Kidney epithelial cell (primary cell): Measurements from ENCODE around the gene HEPN1. TPM values are rescaled to one million over a fixed set of nuclear protein-coding genes. Genes with fewer than 3 reads are reported as not detected.
A peak's percentile ranks its signal among the peaks of the same experiment; 100 is the strongest.

ENCODE experiments used
- DNase-seq: peaks from one replicate; pipeline ENCODE4 v3.0.0-alpha.2; 2010; ENCODE audit warnings: low read depth
- H3K27me3 ChIP-seq: 2 replicates; pipeline ENCODE4 v1.6.0; 2011; ENCODE audit warnings: low read length; ENCODE audit not compliant: control insufficient read depth, insufficient read depth
- H3K36me3 ChIP-seq: 2 replicates; pipeline ENCODE4 v1.5.1; 2011; ENCODE audit warnings: low read length; ENCODE audit not compliant: control insufficient read depth, insufficient read depth
- H3K4me3 ChIP-seq: 2 replicates; pipeline ENCODE4 v1.5.1; 2011; ENCODE audit warnings: low read depth, mild to moderate bottlenecking, control low read depth, low read length
- total RNA-seq: library from RNA; depleted of rRNA; stranded (reverse); fragments of >200 nt; gene quantifications from 2 replicates; pipeline ENCODE4 v1.2.3, GENCODE V29; 2015
- TF ChIP-seq, protein P1 (sequence below): IDR thresholded peaks from 2 replicates; pipeline ENCODE4 v1.5.1; 2011; ENCODE audit warnings: mild to moderate bottlenecking, moderate library complexity, low read length, control low read depth, inconsistent platforms; ENCODE audit not compliant: insufficient read depth, poor library complexity, severe bottlenecking

HEPN1 gene
- total RNA-seq, 1 donor from 2014 or later = not detected

DNA sequence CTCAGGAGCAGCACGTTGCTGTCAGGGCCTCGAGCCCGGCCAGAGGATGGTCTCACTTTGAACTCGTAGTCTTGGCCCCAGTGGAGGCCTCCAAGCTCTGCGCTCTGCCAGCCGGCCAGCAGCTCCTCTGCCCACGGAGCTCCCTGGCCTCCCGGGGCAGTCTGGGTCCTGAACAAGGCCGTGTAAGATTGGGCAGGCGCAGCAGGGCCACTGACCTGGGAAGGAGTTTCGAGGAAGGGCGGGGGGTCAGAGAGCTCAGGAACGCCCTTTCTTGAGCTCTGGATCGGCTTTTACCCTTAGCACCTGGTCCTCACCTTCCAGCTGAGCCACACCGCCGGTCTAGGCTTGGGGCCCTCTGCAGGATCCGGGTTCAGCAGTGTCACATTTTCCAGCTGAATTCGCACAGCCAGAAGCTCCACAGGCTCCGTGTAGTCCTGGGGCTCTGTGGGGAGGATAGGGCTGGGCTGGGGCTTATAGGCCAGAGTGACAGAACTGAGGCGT is 23.5 kb upstream of the HEPN1 start:
- H3K27me3 ChIP-seq = no peaks in the 10 kb centered on the region
- TF ChIP-seq, protein P1, sequence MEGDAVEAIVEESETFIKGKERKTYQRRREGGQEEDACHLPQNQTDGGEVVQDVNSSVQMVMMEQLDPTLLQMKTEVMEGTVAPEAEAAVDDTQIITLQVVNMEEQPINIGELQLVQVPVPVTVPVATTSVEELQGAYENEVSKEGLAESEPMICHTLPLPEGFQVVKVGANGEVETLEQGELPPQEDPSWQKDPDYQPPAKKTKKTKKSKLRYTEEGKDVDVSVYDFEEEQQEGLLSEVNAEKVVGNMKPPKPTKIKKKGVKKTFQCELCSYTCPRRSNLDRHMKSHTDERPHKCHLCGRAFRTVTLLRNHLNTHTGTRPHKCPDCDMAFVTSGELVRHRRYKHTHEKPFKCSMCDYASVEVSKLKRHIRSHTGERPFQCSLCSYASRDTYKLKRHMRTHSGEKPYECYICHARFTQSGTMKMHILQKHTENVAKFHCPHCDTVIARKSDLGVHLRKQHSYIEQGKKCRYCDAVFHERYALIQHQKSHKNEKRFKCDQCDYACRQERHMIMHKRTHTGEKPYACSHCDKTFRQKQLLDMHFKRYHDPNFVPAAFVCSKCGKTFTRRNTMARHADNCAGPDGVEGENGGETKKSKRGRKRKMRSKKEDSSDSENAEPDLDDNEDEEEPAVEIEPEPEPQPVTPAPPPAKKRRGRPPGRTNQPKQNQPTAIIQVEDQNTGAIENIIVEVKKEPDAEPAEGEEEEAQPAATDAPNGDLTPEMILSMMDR = no peak
- no peaks in the 10 kb centered on the region for H3K36me3 ChIP-seq
- no peak overlapping the region for H3K4me3 ChIP-seq
- DNase-seq = no peak

DNA sequence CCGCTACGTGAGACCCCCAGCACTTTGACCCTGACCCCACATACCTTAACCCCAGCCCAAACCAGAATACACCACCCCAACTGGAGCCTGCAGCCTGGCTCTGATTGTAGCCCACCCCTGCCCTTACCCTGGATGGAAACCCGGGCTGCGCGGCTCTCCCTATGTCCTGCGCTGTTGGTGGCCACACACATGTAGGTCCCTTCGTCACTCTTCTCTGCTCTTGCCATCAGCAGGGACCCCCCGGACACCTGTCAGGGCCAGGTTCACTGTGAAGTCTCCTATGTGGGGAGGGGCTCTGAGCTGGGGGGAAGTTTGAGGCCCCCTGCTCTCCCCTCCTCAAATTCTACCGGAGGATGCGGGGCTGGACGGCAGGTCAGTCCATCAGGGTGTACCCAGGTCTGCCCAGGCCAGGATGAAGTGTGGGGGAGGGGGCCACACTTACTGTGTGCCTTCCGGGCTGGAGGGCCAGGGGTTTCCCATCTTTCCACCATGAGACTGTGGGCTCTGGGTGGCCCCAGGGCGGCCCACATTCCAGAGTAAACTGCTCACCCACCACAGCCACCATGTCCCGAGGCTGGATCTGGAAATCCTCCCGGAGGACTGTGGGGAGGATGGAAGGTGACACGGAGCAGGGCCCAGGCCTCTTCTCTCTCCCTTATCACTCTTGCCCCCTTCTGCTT is 22.8 kb upstream of the HEPN1 start:
- Histone ChIP-seq H3K36me3 (no peaks in the 10 kb centered on the region), H3K27me3 (no peaks in the 10 kb centered on the region), H3K4me3 (no peak overlapping the region)
- TF ChIP-seq, protein P1 = no peak
- DNase-seq = no peak

DNA sequence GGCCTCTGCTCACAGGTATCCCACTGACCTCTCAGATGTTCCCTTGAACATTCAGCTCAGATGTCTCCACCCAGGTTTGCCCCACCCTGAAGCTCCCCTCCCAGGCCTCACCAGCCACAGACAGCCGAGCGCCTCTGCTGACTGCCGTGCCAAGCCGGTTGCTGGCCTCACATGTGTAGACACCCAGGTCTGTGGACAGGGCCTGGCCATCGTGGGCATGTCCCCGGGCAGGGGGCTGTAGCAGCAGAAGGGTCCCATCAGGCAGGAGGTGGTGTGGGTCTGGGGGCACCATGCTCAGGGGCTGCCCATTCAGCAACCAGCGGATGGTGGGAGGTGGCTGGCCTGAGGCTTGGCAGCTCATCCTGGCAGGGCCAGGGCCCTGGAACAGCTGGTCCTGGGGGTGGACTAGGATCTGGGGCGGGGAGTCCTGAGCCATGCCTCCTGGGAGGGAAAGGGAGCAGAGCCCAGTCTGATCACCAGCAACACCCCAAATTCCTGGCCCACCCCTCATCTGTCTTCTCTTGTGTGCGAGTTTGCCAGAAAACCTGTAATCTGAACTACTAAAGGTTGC is 22.1 kb upstream of the HEPN1 start:
- DNase-seq = no peak
- Histone ChIP-seq H3K4me3 (no peak overlapping the region), H3K36me3 (no peaks in the 10 kb centered on the region), H3K27me3 (no peaks in the 10 kb centered on the region)
- TF ChIP-seq, protein P1 = no peak

DNA sequence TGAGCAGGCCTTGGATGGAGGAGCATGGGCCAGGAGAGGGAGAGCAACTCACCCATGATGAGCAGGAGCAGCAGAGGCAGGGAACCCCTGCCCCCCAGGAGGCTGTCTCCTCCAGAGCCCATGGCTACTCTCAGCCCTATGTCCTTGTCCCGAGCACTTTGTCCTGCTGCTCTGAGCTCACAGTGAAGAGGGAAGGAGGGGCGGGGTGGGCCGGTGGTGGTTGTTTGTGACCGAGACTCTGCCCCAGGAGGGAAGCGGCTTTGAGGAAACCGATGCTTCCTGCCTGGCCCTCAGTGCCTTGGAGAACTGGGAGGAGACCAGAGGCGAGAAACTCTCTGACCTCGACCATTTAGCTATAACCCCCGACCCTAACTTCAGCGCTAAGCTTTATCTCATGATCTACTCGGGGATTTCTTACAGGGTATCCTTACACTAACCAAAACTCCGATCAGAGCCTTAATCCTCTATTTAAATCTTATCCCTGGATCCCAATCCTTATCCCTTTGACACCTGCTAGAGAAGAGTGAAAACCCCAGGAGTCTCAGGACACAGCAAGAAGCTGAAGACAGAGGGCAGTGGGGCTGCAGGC is 21.3 kb upstream of the HEPN1 start, which contains the start of gene ROBO4:
Gene ROBO4, minus strand, starts transcription at position 192 of the 589 bp plus-strand sequence. Its CDS starts 70 bp downstream, at position 122.
- Histone ChIP-seq H3K36me3 (no peaks in the 10 kb centered on the region), H3K27me3 (no peaks in the 10 kb centered on the region), H3K4me3 (no peak within 1 kb of the TSS)
- TF ChIP-seq, protein P1 = peak; percentile 6
- no peak for DNase-seq

DNA sequence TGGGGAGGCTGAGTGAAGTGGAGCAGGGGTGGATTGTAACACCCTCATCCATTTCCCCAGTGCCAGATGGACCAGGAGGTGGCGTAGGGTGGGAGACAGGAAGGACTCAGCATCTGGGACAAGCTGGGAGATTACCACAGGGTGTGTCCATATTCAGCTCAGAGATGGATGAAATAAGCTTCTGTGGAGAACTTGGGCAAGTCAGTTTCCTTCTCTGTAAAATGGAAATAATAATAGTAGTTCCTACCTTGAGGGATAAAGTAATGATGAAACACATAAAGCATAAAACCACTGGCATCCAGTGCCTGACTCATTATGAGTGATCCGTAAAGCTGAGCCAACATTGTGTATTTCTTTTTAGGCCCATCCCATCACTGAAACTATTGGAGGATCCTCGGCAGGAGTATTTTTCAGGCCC is 20.8 kb upstream of the HEPN1 start:
- Histone ChIP-seq H3K36me3 (no peaks in the 10 kb centered on the region), H3K27me3 (no peaks in the 10 kb centered on the region), H3K4me3 (no peak overlapping the region)
- DNase-seq = peak; percentile 67
- TF ChIP-seq, protein P1 = no peak

DNA sequence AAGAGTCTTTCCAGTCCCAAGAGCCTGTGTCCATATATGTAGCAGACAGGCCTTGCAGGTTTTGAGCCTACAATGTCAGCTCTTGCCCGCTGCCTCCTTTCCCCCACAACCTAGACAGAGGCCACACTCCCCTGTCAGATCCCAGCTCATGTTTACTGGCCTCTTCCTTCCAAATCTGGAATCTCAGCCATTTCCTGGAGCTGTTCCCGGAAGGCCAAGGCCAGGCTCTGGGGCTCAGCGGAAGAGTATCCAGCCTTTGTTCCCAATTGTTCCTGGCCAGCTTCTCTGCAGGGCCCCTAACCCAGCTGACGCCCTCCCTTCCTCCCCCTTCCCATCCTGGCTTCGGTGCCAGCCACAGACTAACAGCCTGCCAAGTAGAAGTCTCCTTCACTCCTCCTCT is 20.3 kb upstream of the HEPN1 start:
- H3K36me3 ChIP-seq = no peaks in the 10 kb centered on the region
- H3K27me3 ChIP-seq = no peaks in the 10 kb centered on the region
- H3K4me3 ChIP-seq = no peak overlapping the region
- TF ChIP-seq, protein P1 = no peak
- DNase-seq = no peak
